SK-N-SH treated with all-trans-retinoic acid at 6 μM for 48 hours (cell line): Measurements from ENCODE around the gene PIN4.

Experiments
- CSDC2 ChIP-seq: fragments of 250-450 bp; sonication (Bioruptor Pico); IDR thresholded peaks from 2 replicates; pipeline ENCODE4 v1.5.0; 2020; ENCODE audit warnings: mild to moderate bottlenecking, moderate library complexity
- OSR1 ChIP-seq: fragments of 250-450 bp; sonication (Bioruptor Pico); IDR thresholded peaks from 2 replicates; pipeline ENCODE4 v1.8.0; 2022; ENCODE audit warnings: moderate library complexity, mild to moderate bottlenecking, inconsistent platforms
- PATZ1 ChIP-seq: fragments of 250-450 bp; sonication (Bioruptor Pico); IDR thresholded peaks from 2 replicates; pipeline ENCODE4 v1.8.0; 2020; ENCODE audit warnings: mild to moderate bottlenecking, moderate library complexity, borderline replicate concordance
- SNAI2 ChIP-seq: fragments of 250-450 bp; sonication (Bioruptor Pico); IDR thresholded peaks from 2 replicates; pipeline ENCODE4 v1.5.0; 2020; ENCODE audit warnings: mild to moderate bottlenecking, moderate library complexity
- ZC3H10 ChIP-seq: fragments of 250-450 bp; sonication (Bioruptor Pico); IDR thresholded peaks from 2 replicates; pipeline ENCODE4 v1.5.1; 2021; ENCODE audit warnings: mild to moderate bottlenecking, moderate library complexity
- ZFP3 ChIP-seq: fragments of 250-450 bp; sonication (Bioruptor Pico); IDR thresholded peaks from 2 replicates; pipeline ENCODE4 v1.5.0; 2020; ENCODE audit warnings: mild to moderate bottlenecking, moderate library complexity
- ZNF70 ChIP-seq: fragments of 450-650 bp; formaldehyde crosslinking; IDR thresholded peaks from 2 replicates; pipeline ENCODE4 v1.5.0; 2020; ENCODE audit warnings: mild to moderate bottlenecking, moderate library complexity
- ZNF8 ChIP-seq: fragments of 450-650 bp; formaldehyde crosslinking; IDR thresholded peaks from 2 replicates; pipeline ENCODE4 v1.5.0; 2020; ENCODE audit warnings: mild to moderate bottlenecking, moderate library complexity

- TF ChIP-seq ZNF8 (CRISPR knock-in tag) = no peak
- no peak for TF ChIP-seq ZC3H10 (CRISPR knock-in tag)
- TF ChIP-seq SNAI2 = no peak
- no peak for TF ChIP-seq ZNF70
- TF ChIP-seq PATZ1 (CRISPR knock-in tag) = no peak
- no peak for TF ChIP-seq CSDC2 (CRISPR knock-in tag)
- TF ChIP-seq ZFP3 (CRISPR knock-in tag) = no peak
- no peak for TF ChIP-seq OSR1 (CRISPR knock-in tag)
Measured at GRCh38 chrX:72230290-72230689, 48.7 kb downstream of the PIN4 start.
